Liver (tissue), 9 donors: Measurements from ENCODE around the gene SLC36A1. TPM values are rescaled to one million over a fixed set of nuclear protein-coding genes. Genes with fewer than 3 reads are reported as not detected.

Experiments
- DNase-seq: peaks from one replicate; pipeline ENCODE4 v3.0.0-alpha.2; 2017; ENCODE audit warnings: low spot score
- H3K27ac ChIP-seq, 2 donors: one replicate each; pipeline ENCODE4 v1.7.0; 2013; ENCODE audit warnings: inconsistent platforms in 2 of 2, low read length in 2 of 2, control low read depth in 1 of 2, low read depth in 1 of 2, mild to moderate bottlenecking in 1 of 2
- H3K27me3 ChIP-seq, 4 donors: one replicate each; pipeline versions ENCODE4 v1.6.1 to v1.7.0; 2013; ENCODE audit warnings: low read length in 3 of 4, inconsistent platforms in 1 of 4, mild to moderate bottlenecking in 1 of 4, moderate library complexity in 1 of 4; ENCODE audit not compliant: control insufficient read depth in 4 of 4, insufficient read depth in 4 of 4
- H3K36me3 ChIP-seq, 4 donors: one replicate each; pipeline versions ENCODE4 v1.6.1 to v1.7.0; 2013; ENCODE audit warnings: low read length in 3 of 4, mild to moderate bottlenecking in 3 of 4, low read depth in 1 of 4, moderate library complexity in 1 of 4; ENCODE audit not compliant: control insufficient read depth in 4 of 4, insufficient read depth in 3 of 4
- H3K4me1 ChIP-seq, 4 donors: one replicate each; pipeline versions ENCODE4 v1.6.1 to v1.7.0; 2013; ENCODE audit warnings: low read length in 3 of 4, mild to moderate bottlenecking in 3 of 4, moderate library complexity in 1 of 4; ENCODE audit not compliant: control insufficient read depth in 4 of 4, insufficient read depth in 4 of 4
- H3K4me3 ChIP-seq, 3 donors: one replicate each; pipeline versions ENCODE4 v1.6.1 to v1.7.0; 2013; ENCODE audit warnings: low read length in 3 of 3, control low read depth in 1 of 3, low read depth in 1 of 3, mild to moderate bottlenecking in 1 of 3
- H3K9ac ChIP-seq, 2 donors: one replicate each; pipeline ENCODE4 v1.7.0; 2013; ENCODE audit warnings: low read length in 2 of 2, mild to moderate bottlenecking in 2 of 2, moderate library complexity in 2 of 2, control low read depth in 1 of 2, low read depth in 1 of 2
- H3K9me3 ChIP-seq, 4 donors: one replicate each; pipeline versions ENCODE4 v1.6.1 to v1.7.0; 2013; ENCODE audit warnings: low read length in 3 of 4; ENCODE audit not compliant: control insufficient read depth in 4 of 4
- ATF3 ChIP-seq: IDR thresholded peaks from 2 replicates; pipeline ENCODE4 v1.6.1; 2016; ENCODE audit warnings: antibody characterized with exemption
- CTCF ChIP-seq: fragments of 150-350 bp; IDR thresholded peaks from 2 replicates; pipeline ENCODE4 v1.5.1; 2017; ENCODE audit warnings: improper control_type of control experiment, low read depth, low read length; ENCODE audit not compliant: missing input control
- EGR1 ChIP-seq, 2 donors: IDR thresholded peaks; 2 replicates each; pipeline ENCODE4 v1.6.1; 2016 to 2018; ENCODE audit warnings: antibody characterized with exemption in 2 of 2, low read depth in 2 of 2
- FOXA1 ChIP-seq: IDR thresholded peaks from 2 replicates; pipeline ENCODE4 v1.6.1; 2016; ENCODE audit warnings: antibody characterized with exemption
- FOXA2 ChIP-seq: IDR thresholded peaks from 2 replicates; pipeline ENCODE4 v1.6.1; 2016; ENCODE audit warnings: antibody characterized with exemption
- GABPA ChIP-seq, 2 donors: IDR thresholded peaks in 1 of 2; conservative IDR thresholded peaks in 1 of 2; 2 replicates each; pipeline ENCODE4 v1.6.1; 2016; ENCODE audit warnings: antibody characterized with exemption in 2 of 2, mild to moderate bottlenecking in 1 of 2, moderate library complexity in 1 of 2
- HNF4A ChIP-seq, 2 donors: conservative IDR thresholded peaks; 2 replicates each; pipeline ENCODE4 v1.6.1; 2016; ENCODE audit warnings: antibody characterized with exemption in 2 of 2, mild to moderate bottlenecking in 2 of 2
- HNF4G ChIP-seq: IDR thresholded peaks from 2 replicates; pipeline ENCODE4 v1.6.1; 2016; ENCODE audit warnings: antibody characterized with exemption
- JUND ChIP-seq, 2 donors: IDR thresholded peaks; 2 replicates each; pipeline ENCODE4 v1.6.1; 2016; ENCODE audit warnings: antibody characterized with exemption in 2 of 2
- MAX ChIP-seq: IDR thresholded peaks from 2 replicates; pipeline ENCODE4 v1.6.1; 2016; ENCODE audit warnings: antibody characterized with exemption
- NR2F2 ChIP-seq: IDR thresholded peaks from 2 replicates; pipeline ENCODE4 v1.6.1; 2016; ENCODE audit warnings: antibody characterized with exemption
- RAD21 ChIP-seq, 2 donors: IDR thresholded peaks; 2 replicates each; pipeline ENCODE4 v1.6.1; 2016; ENCODE audit warnings: antibody characterized with exemption in 2 of 2, mild to moderate bottlenecking in 2 of 2
- REST ChIP-seq: IDR thresholded peaks from 2 replicates; pipeline ENCODE4 v1.6.1; 2016; ENCODE audit warnings: antibody characterized with exemption, mild to moderate bottlenecking
- RXRA ChIP-seq, 2 donors: IDR thresholded peaks; 2 replicates each; pipeline ENCODE4 v1.6.1; 2017 to 2018; ENCODE audit warnings: antibody characterized with exemption in 2 of 2, mild to moderate bottlenecking in 1 of 2
- SP1 ChIP-seq: IDR thresholded peaks from 2 replicates; pipeline ENCODE4 v1.6.1; 2018; ENCODE audit warnings: antibody characterized with exemption, mild to moderate bottlenecking
- TAF1 ChIP-seq: conservative IDR thresholded peaks from 2 replicates; pipeline ENCODE4 v1.6.1; 2016; ENCODE audit warnings: antibody characterized with exemption, mild to moderate bottlenecking
- YY1 ChIP-seq: IDR thresholded peaks from 2 replicates; pipeline ENCODE4 v1.6.1; 2016; ENCODE audit warnings: antibody characterized with exemption, mild to moderate bottlenecking
- ZBTB33 ChIP-seq: IDR thresholded peaks from 2 replicates; pipeline ENCODE4 v1.6.1; 2016; ENCODE audit warnings: antibody characterized with exemption
- WGBS: extraction: QIAGEN DNeasy Blood & Tissue Kit; methylation state at CpG from one replicate; pipeline ENCODE4 v1.1.7; 2013; 5-methylcytosine and 5-hydroxymethylcytosine counted together
- polyA plus RNA-seq, 2 donors: library from polyadenylated mRNA; stranded (reverse) in 1 of 2; unstranded in 1 of 2; fragments of 200-250 nt in 1 of 2; fragments of >200 nt in 1 of 2; fragmentation: Nextera tagmentation in 1 of 2; extraction: Ambion mirVana in 1 of 2; gene quantifications; one replicate each; pipeline versions ENCODE4 v1.2.1 to v1.2.3, GENCODE V29; 2013 to 2015
- total RNA-seq, 2 donors: library from RNA; depleted of rRNA; stranded (reverse); fragments of >200 nt; gene quantifications; one replicate each; pipeline ENCODE4 v1.2.3, GENCODE V29; 2014
- donor health status: healthy.
- donor health status: healthy.
- donor health status: healthy.
- donor health status: healthy.
- donor health status: healthy.

The SLC36A1 gene
- total and polyA plus RNA-seq, 4 donors, result 1.6 to 18.8 (median 3.4) TPM

GRCh38 chr5:151413800-151414199 lies 33.6 kb upstream of the SLC36A1 start:
- Histone ChIP-seq H3K4me3 (no peak overlapping the region), H3K27me3 (peaks cover 0 to 8% (median 0%) of the 10 kb centered on the region in 4 donors), H3K27ac (no peak overlapping the region), H3K4me1 (no peaks in the 10 kb centered on the region), H3K9me3 (peaks cover 0 to 3% (median under 1%) of the 10 kb centered on the region in 4 donors), H3K36me3 (no peaks in the 10 kb centered on the region), H3K9ac (no peak overlapping the region)
- no peak for TF ChIP-seq HNF4G
- WGBS, result 62% methylated on average over 3 of the region's 3 CpGs
- DNase-seq, result no peak

- Histone ChIP-seq H3K4me3 (no peak overlapping the region), H3K4me1 (no peaks in the 10 kb centered on the region), H3K36me3 (no peaks in the 10 kb centered on the region), H3K9me3 (peaks cover 0 to 3% (median under 1%) of the 10 kb centered on the region in 4 donors), H3K27ac (no peak overlapping the region), H3K27me3 (peaks cover 0 to 8% (median 0%) of the 10 kb centered on the region in 4 donors), H3K9ac (no peak overlapping the region)
- no peak for DNase-seq
- TF ChIP-seq HNF4A (conservative IDR thresholded peaks at IDR 0.05) (no peak), TAF1 (no peak), ZBTB33 (no peak), GABPA (IDR thresholded peaks at IDR 0.05 in 1 of 2, conservative IDR thresholded peaks at IDR 0.05 in 1 of 2) (no peak), HNF4G (no peak), FOXA1 (no peak), ATF3 (no peak), NR2F2 (no peak), EGR1 (IDR thresholded peaks at IDR 0.05; ENCODE audit: low read depth in 2 of 2) (no peak), YY1 (no peak), SP1 (no peak), RXRA (IDR thresholded peaks at IDR 0.05) (no peak), RAD21 (IDR thresholded peaks at IDR 0.05) (no peak), FOXA2 (no peak), REST (no peak), CTCF (no peak), JUND (IDR thresholded peaks at IDR 0.05) (no peak), MAX (no peak)
- 64% methylated on average over 3 of the region's 3 CpGs for WGBS
These were observed 32.9 kb upstream of the SLC36A1 start for GRCh38 chr5:151414536-151414935.
